T47D (cell line): Measurements from ENCODE around the gene PRKAR1B.

Experiments
- DNase-seq, 2 experiments: peaks; one replicate each; pipeline versions ENCODE4 v3.0.0 to v3.0.0-alpha.2; 2011 to 2012; ENCODE audit warnings: low read depth in 1 of 2, low spot score in 1 of 2
- JUND ChIP-seq: IDR thresholded peaks from 2 replicates; pipeline ENCODE4 v1.6.1; 2012; ENCODE audit warnings: low read depth
- in situ Hi-C: cut with HindIII; loops from 2 replicates; pipeline ENCODE4 v1.10.0; 2016; ENCODE audit warnings: low sequenced_read_pairs, low pct_unique_long_range_greater_than_20kb

Gene PRKAR1B

GRCh38 chr7:534075-534474 lies 193.0 kb downstream of the PRKAR1B start:
- in situ Hi-C loops = no loop called here
- no peak for DNase-seq
- no peak for TF ChIP-seq JUND

GRCh38 chr7:533266-533665 lies 193.8 kb downstream of the PRKAR1B start:
- in situ Hi-C loops = no loop called here
- no peak for DNase-seq

GRCh38 chr7:532379-533143 lies 194.5 kb downstream of the PRKAR1B start:
- in situ Hi-C loops = no loop called here
- no peak for TF ChIP-seq JUND
- DNase-seq = no peak

More at GRCh38 chr7:533266-533665, 193.8 kb downstream of the PRKAR1B start:
- no peak for TF ChIP-seq JUND

DNA sequence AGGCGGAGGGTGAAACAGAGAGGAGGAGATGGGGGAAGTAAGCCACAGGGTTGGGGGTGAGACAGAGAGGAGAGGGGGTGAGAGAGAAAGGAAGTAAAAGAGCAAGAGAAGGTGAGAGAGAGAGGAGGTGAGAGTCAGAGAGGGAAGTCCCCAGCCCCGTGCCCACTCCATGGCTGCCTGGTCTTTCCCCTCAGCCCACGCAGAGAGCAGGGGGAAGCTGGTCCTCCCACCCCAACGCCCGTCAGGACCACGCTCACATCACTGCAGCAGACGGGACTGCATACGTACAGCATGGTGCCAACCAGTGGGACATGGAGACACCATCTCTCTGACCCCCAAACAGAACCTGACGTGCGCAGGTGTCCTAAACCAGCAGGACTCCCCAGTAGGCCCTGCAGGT lies 195.3 kb downstream of the PRKAR1B start:
- no peak for TF ChIP-seq JUND
- DNase-seq = no peak
- in situ Hi-C loops = no loop called here

GRCh38 chr7:528451-528850 lies 198.6 kb downstream of the PRKAR1B start:
- in situ Hi-C loops = no loop called here
- DNase-seq = no peak
- TF ChIP-seq JUND = no peak

GRCh38 chr7:527723-528122 lies 199.4 kb downstream of the PRKAR1B start:
- in situ Hi-C loops = no loop called here
- DNase-seq = peak in 1 of 2 experiments; percentile 68
- no peak for TF ChIP-seq JUND

DNA sequence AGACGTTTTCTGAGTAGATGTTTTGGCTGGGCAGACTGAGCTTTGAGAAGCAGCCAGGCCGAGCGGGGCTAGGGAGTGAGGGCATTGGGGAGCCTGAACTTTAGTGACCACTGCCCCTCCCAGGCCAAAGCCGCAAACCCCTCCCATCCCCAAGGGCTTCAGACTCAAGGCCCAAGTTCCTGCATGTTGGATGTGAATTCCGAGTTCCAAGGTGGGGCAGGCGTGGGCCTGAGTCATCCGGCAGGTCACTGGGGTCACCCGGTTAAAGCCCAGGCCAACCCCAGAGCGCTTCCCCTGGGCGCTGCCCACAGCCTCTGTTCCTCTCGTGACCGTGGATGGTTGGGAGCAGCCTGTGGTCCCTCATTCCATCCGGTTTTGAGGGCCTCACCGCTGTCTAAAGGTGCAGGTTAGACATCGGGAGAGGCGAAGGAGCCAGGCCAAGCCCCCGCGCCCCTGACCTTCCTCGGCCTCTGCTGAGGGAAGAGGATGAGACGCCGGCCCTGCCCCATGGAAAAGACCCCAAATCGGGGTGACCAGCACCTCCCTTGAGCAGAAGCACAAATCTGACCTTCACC lies 200.5 kb downstream of the PRKAR1B start:
- no peak for TF ChIP-seq JUND
- in situ Hi-C loops = no loop called here
- DNase-seq = no peak

GRCh38 chr7:525740-526139 lies 201.3 kb downstream of the PRKAR1B start:
- no peak for DNase-seq
- in situ Hi-C loops = no loop called here
- no peak for TF ChIP-seq JUND

GRCh38 chr7:524800-525199 lies 202.3 kb downstream of the PRKAR1B start:
- no peak for TF ChIP-seq JUND
- in situ Hi-C loops = no loop called here
- DNase-seq = no peak

DNA sequence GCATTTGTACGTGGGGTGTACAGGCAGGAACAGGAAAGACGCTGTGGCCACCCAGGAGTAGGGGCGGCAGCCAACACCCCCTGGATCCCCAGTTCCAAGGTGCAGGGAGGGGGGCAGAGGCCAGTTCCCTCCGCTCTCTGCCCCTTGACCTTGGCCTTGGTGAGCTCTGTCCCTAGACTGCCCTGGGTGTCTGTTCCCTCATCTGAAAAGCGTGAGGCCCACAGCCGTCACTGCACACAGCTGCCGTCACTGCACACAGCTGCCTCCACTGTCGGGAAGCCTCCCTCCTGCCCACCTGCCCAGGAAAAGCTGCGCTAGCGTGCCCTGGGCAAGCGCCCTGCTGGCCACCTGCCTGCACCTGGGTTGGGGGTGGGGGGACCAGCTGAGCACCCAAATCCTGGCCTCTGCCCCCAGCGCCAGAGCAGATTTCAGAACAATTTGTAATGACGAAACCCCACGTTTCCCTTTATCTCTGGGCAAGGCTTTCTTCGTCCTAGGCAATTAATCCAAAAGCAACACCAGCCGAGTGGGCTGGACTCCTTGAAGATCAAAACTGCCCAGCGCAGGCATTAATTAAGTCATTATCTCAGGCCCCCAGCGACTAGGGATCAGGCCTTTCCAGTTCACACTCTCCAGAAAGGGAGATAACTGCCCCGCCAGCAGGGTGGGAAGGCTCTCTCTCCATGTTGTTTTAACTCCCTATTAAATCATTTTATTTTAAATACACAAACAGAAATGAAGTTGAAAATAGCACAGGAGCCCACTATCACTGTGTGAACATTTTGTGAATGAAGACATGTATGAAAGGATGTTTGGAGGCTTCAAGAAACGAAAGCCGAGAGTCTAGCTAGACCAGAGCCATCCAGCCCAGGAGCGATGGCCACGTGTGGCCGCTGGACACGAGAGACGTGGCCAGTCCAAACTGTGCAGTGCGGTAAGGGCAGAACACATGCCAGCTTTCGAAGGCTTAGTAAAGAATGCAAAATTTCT lies 203.4 kb downstream of the PRKAR1B start:
- in situ Hi-C loops = no loop called here
- no peak for TF ChIP-seq JUND
- no peak for DNase-seq

DNA sequence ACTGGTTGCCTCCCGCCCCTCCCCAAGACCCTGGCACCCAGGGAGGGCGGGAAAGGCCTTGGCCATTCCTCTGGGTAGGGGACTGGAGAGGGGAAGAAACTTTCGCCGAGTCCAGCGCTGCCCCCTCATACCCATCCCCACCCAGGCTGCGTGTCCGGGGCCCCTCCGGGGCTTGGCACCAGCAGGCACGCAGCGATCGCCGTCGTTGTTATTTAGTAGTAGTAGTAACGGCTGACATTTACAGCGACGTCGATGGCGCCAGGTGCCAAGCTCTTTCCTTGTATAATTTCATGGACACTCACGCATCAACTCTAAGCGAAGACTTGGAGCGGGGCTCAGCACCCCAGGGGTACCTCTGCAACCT lies 204.1 kb downstream of the PRKAR1B start:
- in situ Hi-C loops = no loop called here
- DNase-seq = no peak
- TF ChIP-seq JUND = no peak

DNA sequence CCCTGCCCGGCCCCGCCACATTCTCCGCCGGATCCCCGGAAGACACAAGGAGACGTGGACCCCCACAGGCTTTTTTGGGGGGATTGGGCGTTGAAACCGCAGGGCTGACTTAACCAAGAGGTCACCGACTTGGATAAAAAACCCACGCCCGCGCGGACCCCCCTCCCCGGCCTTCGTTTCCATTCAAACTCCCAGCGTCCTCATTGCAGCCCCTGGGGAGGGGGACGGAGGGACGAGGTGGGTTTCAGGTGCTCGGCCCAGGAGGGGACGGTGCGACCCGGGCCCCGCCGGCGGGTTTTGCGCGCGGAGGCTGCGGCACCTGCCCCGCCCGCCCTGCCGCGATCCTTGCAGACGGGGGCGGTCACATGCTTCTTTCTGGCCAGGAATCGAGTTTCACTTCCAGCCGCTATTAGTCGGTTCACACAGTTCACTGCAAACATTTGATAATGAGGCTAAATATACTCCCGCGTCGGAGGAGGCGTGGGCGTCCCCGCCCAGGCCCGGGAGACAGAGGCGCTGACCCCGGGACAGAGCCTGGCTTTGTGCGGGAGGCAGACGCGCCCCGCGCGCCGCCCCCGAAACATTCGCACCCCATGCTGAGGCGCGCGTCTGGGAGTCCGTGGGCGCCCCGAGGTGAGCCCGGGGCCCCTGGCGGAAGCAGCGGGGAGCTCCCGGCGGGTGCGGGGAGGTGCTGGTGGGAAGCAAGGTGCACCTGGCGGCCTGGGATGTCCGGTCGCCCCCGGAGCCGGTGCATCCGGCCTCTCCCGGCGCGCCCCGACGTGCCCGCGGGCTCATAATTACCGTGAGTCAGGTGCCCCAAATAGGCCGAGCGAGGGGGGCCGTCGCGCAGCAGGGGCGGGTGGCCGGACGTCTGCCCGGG lies 204.8 kb downstream of the PRKAR1B start:
- in situ Hi-C loops = no loop called here
- no peak for TF ChIP-seq JUND
- DNase-seq = peak in 1 of 2 experiments; percentile 45
